ENCODE data around the gene ETNK2.

ETNK2 gene

DNA sequence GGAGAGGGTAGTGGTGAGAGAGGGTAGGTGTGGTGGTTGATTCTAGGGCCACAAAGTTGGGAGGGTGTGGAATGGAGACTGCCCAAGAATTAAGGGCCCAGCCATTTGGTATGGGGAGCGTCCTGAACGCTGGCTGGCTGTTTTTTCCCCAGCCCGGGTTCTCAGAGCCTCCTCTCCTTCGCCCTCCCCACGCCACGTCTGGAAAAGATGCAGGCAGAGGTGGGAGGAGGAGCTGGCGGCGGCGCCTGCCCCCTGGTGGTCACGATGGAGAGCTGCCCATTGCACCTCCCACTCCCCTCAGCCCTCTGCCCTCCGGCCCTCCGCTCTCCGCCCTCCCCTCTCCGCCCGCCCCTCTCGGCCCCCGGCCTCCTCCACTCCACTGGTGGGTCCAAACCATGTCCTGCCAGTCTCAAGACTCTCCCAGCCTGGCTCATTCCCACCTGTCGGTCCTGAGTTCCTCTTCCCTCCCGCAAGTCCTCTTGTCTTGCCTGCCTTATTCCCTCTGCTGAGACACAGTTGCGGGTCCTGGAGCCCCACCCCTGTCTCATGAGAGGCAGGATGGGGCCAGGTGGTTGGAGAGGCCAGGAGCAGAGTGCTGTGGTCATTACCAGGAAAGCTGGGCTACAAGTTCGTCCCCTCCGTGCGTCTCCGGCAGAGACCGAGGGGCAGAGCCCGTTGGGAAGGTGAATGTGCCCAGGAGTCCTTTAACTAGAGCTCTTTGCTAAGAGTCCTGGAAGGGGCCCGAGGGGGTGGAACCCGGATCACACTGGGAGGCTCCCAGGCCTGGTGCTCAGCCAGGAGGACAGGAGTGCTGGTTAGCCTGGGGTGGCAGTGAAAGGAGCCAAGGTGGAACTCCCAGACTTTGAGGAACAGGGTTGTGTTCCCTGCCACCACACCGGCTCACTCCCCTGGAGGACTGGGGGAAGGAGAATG, 22.6 kb downstream of the ETNK2 start:
- DNase-seq (ENCODE audit: insufficient read length, low spot score) (peak; percentile 93), FAIRE-seq (peak; percentile 26)

DNA sequence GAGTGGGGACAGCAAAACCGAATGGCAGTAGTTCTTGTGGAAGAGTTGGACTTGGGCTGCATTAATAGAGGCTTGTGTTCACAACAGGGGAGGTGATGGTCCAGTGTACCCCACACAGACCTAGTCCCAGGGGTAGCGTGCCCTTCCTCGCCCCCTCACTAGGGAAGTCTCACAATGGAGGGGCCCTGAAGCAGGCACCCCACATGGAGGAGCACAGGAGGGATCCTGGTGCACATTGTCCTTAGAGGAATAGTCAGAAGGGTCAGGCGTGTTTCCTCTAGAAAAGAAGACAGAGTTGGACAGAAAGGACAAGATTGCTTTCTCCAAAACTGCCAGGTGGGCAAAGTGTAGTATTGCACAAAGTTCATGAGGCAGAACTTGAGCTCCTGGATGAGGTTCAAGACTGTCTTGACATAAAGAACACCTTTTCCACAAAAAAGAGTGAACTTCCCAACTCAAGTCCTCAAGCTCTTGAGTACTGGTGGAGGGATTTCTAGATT, 23.3 kb downstream of the ETNK2 start:
- DNase-seq (ENCODE audit: insufficient read length, low spot score) (no peak), FAIRE-seq (no peak)

DNA sequence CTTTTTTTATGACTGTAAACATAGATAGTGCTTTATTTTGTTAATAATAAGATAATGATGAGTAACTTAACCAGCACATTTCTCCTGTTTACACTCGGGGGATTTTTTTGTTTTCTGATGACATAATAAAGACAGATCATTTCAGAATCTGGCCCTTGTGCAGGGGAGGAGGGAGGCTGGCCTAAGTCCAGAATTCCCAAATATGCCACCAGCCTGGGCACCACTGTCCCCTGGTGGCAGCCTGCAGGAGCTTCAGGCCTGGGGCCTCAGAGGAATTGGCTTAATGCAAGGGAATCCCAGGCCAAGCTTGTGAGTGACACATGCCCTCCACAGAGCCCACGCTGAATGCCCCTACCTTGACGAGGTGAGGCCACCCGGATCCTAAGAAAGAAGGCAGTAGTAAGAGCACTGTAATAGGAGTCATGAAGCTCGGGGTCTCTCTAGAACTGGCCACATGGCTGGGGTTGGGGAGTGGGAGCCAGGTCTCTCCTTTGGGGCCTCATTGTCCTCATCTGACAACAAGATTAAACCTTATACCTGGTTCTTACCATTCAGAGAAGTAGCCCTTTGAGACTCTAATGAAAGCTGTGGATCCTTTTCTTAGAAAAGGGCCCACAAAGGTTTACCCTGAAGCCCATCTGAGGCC, 24.1 kb downstream of the ETNK2 start:
- FAIRE-seq: no peak
- DNase-seq (ENCODE audit: insufficient read length, low spot score): no peak

DNA sequence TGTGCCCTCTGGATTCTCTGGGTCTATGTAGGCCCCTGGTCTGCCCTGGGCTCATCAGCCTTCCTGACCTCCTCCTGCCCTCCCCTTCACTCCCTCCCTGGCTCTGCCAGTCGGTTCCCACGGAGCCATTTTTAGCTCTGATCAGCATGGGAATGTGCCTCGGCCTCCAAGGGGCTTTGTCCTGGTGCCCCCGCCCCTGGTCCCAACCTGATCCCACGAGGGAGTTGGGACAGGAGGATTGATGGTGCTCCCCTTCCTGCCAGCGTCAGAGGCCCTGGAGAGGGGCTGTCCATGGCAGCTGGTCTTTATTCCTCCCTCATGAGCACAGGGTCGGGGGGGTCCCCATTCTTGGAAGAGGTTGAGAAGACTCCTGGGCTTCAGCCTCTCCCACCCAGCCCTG, 24.9 kb downstream of the ETNK2 start:
- FAIRE-seq (no peak), DNase-seq (ENCODE audit: insufficient read length, low spot score) (no peak)

DNA sequence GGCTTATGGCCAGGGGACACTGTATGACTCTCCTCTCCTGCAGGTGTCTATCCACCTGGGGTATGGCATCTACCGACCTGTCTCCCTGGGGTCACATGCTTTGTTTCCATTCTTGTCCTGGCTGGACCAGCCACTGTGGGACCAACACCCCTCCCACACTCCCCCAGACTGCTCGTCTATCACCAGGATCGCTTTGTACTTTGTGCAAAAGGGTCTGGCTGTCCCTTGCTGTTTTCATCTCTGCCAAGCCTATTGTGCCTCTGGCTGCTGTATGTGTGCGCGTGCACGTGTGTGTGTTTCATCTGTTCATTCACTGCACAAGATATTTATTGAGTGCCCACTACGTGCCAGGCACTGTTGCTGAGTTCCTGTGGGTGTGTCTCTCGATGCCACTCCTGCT, 25.5 kb downstream of the ETNK2 start:
- FAIRE-seq (no peak), DNase-seq (ENCODE audit: insufficient read length, low spot score) (no peak)

DNA sequence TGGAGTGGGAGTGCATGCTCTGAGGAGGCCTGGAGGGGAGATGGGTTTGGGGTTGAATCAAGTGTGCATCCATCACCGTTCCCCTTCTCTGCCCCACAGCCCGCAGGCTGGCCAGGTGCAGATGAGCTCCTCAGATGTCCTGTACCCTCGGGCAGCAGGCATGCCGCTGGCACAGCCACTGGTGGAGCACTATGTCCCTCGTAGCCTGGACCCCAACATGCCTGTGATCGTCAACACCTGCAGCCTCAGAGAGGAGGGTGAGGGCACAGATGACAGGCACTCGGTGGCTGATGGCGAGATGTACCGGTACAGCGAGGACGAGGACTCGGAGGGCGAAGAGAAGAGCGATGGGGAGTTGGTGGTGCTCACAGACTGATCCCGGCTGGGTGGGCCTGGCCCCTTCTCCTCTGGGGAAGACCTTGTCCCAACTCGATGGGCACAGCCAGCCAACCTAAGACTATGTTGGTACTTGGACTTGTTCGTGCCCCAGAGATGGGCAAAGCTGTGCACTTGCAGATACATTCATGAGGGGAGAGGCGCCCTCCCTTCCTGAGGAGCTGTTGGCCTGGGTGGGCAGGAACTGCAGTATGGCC, 26.0 kb downstream of the ETNK2 start:
- FAIRE-seq (no peak), DNase-seq (ENCODE audit: insufficient read length, low spot score) (no peak)

DNA sequence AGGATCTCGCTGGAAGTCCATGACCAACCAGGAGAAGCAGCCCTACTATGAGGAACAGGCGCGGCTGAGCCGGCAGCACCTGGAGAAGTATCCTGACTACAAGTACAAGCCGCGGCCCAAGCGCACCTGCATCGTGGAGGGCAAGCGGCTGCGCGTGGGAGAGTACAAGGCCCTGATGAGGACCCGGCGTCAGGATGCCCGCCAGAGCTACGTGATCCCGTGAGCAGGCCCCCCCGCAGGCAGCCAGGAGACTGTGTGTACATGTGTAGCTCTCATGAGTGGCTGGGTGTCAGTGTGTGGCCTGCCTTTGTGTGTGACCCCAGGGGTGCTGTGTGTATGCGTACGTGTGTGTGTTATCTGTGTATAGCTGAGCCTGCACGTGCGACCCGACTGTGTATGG, 27.2 kb downstream of the ETNK2 start:
- FAIRE-seq (no peak), DNase-seq (ENCODE audit: insufficient read length, low spot score) (no peak)

DNA sequence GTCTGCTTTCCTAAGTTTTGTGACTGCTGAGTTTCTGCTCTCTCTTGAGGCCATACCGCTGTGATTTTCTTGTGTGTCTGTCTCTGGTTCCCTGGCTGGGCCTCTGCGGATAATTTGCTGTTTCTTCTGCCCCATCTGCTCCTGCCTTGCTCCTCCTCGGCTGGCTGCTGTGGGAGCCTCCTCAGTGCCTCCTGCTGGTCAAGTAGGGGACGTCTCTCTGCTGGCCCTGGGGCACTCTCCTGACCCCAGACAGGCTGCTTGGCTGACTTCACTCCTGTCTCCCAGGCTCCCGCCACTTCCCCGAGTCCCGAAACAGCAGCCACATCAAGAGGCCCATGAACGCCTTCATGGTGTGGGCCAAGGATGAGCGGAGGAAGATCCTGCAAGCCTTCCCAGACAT, 28.5 kb downstream of the ETNK2 start:
- FAIRE-seq (no peak), DNase-seq (ENCODE audit: insufficient read length, low spot score) (no peak)

DNA sequence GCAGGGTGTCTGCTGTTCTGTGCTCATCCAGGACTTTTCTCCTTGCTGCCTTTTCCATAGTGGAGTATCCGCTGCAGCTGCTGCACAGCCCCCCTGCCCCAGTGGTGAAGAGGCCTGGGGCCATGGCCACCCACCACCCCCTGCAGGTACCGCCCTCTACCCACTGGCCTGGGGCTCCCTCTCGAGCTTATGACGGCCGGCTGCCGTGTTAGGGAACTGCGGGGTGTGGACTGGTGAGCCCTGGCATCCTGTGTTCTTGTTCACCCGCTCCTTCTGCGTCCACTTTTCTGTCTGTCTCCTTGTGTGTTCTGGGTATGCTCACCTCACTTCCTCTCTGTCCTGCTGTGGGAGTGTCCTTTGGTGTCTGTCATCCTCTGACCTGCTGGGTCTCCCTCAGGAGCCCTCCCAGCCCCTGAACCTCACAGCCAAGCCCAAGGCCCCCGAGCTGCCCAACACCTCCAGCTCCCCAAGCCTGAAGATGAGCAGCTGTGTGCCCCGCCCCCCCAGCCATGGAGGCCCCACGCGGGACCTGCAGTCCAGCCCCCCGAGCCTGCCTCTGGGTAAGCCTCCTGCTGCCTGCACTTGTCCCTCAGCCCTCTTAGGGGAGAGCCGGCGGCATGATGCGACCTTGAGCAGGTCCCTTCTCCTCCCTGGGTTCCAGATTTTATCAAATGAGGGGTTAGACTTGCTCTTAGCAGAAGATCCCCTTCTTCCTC, 29.8 kb downstream of the ETNK2 start:
- FAIRE-seq (no peak), DNase-seq (ENCODE audit: insufficient read length, low spot score) (no peak)

DNA sequence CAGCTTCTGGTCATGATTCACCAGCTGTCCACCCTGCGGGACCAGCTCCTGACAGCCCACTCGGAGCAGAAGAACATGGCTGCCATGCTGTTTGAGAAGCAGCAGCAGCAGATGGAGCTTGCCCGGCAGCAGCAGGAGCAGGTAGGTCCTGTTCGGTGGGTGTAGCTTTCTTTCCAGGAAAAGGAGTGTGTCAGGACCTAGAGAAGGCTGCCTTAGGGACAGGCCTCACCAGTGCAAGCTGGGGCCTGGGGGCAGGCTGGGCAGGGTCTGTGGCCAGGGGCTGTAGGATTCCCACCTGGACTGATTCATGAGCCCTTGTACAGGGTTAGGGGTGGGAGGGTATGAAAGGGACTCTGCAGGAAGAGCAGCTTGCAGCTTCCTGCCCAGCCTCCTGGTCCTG, 35.3 kb downstream of the ETNK2 start:
- no peak for DNase-seq (ENCODE audit: insufficient read length, low spot score)
- FAIRE-seq: no peak

DNA sequence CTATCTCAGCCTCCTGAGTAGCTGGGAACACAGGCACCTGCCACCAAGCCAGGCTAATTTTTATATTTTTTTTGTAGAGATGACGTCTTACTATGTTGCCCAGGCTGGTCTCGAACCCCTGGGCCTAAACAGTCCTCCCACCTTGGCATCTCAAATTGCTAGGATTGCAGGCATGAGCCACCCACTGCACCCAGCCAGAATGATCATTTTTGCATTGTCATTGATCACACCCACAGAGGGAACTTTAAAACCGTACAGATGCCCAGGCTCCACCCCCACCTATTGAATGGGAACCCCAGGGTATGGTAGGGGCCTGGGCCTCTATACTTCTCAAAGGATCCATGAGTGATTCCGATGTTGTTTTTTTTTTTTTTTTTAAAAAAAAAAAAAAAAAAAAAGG, 36.7 kb downstream of the ETNK2 start:
- FAIRE-seq (no peak), DNase-seq (ENCODE audit: insufficient read length, low spot score) (no peak)

DNA sequence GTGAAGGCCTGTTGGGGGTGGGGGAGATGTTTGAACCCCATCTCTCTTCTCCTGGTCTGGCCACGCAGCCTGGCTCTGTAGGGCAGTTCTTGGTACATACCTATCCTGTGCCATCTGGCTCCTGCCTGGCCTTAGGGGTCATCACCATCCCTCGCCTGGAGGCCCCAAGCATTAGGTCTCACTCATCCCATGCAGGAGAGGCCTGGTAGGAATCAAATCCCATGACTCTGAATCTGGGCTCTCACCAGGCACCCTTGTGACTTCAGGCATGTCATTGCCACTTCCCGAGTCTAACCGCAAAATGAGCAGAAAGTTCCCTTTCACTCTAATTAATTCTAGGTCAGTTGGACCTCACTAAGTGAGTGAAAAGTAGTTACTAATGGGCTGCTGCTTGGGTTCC, 37.2 kb downstream of the ETNK2 start:
- FAIRE-seq: no peak

DNA sequence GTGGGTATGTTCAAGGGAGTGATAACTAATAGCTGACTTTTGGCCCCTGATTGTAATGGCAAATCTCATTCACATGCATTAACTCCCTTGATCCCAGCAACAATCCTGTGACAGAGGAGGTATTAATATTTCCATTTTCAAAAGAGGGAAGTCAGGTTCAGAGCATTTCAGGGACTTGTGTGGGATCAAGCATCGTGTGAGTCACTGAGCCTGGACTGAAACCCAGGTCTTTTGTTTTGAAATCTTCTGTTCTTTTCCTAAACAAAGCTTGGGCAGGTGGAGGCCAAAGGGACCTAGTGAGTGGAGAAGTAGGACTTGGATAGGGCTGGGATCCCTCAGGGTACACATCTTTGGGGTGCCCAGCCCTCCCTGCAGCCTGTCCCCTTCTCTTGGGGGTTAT, 37.9 kb downstream of the ETNK2 start:
- FAIRE-seq: no peak
- no peak for DNase-seq (ENCODE audit: insufficient read length, low spot score)

More for the DNA sequence above, 37.2 kb downstream of the ETNK2 start:
- DNase-seq (ENCODE audit: insufficient read length, low spot score): no peak

DNA sequence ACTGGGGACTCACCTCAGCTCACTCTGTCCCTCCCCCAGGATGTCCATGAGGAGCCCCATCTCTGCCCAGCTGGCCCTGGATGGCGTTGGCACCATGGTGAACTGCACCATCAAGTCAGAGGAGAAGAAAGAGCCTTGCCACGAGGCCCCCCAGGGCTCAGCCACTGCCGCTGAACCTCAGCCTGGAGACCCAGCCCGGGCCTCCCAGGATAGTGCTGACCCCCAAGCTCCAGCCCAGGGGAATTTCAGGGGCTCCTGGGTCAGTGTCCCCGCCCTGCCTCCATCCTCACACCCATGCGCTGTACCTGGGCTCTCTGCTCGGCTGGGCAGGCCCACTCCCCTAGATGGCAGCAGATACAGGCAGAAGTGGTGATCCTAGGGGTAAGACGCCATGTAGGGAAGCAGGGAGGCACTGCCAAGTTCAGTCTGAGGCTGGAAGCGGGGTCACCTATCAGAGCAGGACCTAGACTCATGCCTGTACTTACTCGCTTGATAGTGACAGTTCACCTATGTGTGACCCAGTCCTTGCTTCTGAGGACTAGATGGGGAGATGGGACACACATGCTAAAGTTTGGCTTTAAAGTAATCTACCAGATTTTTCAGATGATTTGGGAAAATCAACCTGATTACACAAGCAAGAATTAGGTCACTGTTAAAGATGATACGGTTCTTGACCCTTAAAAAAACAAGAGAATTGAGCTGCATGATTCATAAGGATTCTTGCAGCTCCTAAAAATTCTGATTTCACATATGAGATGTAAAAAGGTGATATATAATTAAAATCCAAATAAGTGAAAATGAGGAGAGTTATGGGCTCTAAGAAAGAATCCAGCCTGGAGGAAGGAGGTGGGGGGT, 38.7 kb downstream of the ETNK2 start:
- DNase-seq (ENCODE audit: insufficient read length, low spot score) (no peak), FAIRE-seq (no peak)

DNA sequence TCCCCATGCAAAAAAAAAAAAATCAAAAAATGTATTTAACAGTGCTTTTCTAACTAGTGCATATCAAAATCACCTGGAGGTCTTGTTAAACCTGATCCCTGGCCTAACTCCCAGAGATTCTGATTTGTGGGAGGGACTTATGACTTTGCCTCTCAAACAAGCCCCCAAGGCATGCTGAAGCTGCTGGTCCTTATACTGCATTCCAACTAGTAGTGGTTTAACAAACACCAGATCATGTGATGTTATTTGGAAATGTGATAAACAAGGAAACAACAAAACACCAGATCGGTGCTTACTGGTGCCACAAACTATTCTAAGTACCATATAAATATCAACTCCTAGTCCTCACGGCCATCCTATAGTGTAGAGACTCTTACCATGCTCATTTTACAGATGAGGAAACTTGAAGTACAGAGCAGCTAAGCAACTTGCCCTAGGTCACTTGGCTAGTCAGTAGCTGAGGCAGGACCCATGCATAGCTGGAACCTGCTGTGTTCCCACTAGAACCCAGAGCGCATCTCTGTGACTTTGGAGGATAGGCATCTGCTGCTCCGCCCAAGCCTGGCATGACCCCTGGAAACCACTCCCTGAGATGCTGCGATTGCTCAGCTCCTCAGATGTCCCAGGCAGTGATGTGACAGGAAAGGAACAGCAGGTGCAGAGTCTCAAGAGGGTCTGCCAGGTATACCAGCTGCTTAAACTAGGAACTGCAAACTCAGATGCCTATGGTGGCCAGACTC, 40.8 kb downstream of the ETNK2 start:
- FAIRE-seq (no peak), DNase-seq (ENCODE audit: insufficient read length, low spot score) (no peak)

DNA sequence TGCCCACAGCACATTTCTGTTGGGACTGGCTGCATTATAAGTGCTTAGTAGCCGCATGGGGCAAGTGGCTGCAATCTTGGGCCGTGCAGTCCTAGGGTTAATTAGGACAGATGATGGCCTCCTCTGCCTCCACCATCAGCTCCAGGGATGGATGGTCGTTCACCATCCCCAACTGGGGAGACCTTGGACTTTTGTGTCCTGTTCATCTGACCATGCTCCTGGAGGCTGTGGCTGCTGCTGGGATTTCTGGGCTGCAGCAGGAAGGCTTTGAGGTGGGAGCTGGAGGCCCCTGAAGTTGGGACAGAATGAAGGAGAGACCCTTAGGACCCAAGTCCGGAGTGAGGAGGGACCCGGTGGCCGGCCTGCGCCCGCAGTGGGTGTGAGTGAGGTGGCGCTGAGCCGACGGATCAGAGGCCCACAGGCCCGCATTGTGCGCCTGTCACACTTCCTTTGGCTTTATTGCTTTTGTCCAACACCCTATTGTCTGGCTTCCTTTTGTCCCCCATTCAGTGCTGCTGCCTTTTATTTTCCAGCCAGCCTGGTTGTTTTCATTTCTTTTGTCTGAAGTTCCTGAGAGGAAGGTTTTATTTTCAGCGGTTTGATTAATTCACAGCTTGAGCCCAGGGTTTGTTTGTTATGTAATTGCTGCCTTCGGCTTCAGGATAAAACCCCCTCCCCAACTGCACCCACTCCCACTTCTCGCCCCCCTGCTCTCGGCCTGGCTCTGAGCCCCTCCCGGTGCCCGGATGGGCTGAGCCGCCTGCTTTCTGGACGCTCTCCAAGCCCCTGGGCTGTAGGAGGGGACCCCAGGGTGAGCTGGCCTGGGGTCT, 43.3 kb downstream of the ETNK2 start:
- FAIRE-seq (no peak), DNase-seq (ENCODE audit: insufficient read length, low spot score) (no peak)

DNA sequence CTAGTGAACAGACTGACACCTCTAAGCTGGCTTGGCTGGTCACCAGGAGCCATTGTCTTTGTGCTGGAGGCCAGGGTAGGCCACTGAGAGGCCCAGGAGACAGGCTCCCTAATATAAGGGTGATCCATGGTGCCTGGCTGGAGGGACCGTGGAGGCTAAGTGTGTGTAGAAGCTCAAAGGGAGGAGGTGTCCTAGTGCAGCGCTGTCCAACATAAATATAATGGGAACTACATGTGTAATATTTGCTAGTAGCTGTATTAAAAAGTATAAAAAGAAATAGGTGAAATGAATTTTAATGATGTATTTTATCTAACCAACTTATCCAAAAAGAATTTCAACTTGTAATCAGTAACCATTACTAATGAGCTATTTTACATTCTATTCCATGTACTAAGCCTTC, 44.0 kb downstream of the ETNK2 start:
- no peak for FAIRE-seq
- DNase-seq (ENCODE audit: insufficient read length, low spot score): no peak

DNA sequence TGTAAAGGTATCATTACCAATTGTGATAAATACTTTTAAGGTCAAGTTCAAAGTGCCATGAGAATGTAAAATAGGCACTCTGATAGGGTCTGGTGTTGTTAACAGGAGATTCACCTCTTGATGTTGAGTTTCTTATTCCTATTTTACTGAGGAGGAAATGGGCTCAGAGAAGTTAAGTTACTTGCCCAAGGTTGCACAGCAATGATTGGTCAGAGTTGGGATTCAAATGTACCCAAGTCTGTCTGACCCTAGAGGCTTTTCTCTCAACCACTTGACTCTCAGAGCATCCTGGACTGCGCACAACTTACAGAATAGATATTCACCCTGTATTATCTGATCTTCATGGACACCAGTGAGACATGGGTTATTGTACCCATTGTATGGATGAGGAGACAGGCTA, 45.0 kb downstream of the ETNK2 start:
- no peak for FAIRE-seq
- DNase-seq (ENCODE audit: insufficient read length, low spot score): no peak

DNA sequence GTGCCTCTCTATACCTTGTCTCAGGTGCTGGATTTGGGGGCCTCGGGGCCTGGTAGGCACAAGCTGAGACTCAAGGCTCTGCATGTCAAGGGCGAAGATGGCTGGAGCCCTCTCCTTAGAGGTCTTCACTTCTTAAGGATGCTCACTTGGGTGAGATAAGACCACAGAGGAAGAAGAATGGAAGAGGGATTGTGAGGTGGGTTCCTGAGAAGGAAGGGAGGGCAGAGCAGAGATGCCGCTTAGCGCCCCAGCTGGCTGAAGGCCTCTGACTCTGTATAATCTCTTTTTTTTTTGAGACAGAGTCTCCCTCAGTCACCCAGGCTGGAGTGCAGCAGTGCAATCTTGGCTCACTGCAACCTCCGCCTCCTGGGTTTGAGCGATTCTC, 46.7 kb downstream of the ETNK2 start:
- no peak for FAIRE-seq
- DNase-seq (ENCODE audit: insufficient read length, low spot score): no peak

All from GM19239 (cell line).